ENCODE results near the gene TAB3. TPM values are rescaled to one million over a fixed set of nuclear protein-coding genes. Genes with fewer than 3 reads are reported as not detected.
"Not testable (repeated sequence)": the region's sequence is repeated elsewhere in the genome, so short reads cannot be mapped to it uniquely, and the experiment has no call there.

The TAB3 gene
- polyA plus RNA-seq, 3 donors: 4.4 to 11.8 (median 5.4) TPM

DNA sequence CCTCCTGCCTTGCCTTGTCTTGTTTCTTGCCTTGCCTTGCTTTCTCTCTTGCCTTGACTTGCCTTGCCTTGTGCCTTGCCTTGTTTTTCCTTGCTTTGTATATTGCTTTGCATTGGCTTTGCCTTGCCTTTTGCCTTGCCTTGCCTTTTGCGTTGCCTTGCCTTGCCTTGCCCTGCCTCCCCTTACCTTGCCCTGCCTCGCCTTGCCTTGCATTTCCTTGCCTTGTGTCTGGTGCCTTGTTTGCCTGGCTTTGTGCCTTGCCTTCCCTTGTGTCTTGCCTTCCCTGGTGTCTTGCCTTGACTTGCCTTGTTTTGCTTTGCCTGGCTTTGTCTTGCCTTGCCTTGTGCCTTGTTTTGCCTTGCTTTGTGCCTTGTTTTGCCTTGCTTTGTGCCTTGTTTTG is 89.7 kb downstream of the TAB3 start:
- intact Hi-C loops (cut with micrococcal nuclease): no loop called here
- no peak overlapping the region for H2AFZ ChIP-seq (ENCODE audit: insufficient read depth, low read depth, low read length, poor library complexity, severe bottlenecking)
- H3K27ac ChIP-seq (ENCODE audit: low read depth in 1 of 2, low read length in 2 of 2): no peak overlapping the region
- no peaks in the 10 kb centered on the region for H3K9me3 ChIP-seq (replicated peaks in 1 of 2; ENCODE audit: control insufficient read depth in 1 of 2, insufficient read depth in 1 of 2, low read length in 2 of 2)
- no peak overlapping the region for H3K4me3 Mint-ChIP-seq
- no peaks in the 10 kb centered on the region for H3K36me3 Mint-ChIP-seq
- H3K79me2 ChIP-seq (ENCODE audit: insufficient read depth, low read length): no peaks in the 10 kb centered on the region
- no peak overlapping the region for H3K4me3 ChIP-seq (replicated peaks in 1 of 3; ENCODE audit: low read depth in 2 of 3, low read length in 3 of 3)
- H4K20me1 ChIP-seq (ENCODE audit: insufficient read depth, low read length): no peaks in the 10 kb centered on the region
- no peaks in the 10 kb centered on the region for H3K4me1 Mint-ChIP-seq
- TF ChIP-seq, protein P1, sequence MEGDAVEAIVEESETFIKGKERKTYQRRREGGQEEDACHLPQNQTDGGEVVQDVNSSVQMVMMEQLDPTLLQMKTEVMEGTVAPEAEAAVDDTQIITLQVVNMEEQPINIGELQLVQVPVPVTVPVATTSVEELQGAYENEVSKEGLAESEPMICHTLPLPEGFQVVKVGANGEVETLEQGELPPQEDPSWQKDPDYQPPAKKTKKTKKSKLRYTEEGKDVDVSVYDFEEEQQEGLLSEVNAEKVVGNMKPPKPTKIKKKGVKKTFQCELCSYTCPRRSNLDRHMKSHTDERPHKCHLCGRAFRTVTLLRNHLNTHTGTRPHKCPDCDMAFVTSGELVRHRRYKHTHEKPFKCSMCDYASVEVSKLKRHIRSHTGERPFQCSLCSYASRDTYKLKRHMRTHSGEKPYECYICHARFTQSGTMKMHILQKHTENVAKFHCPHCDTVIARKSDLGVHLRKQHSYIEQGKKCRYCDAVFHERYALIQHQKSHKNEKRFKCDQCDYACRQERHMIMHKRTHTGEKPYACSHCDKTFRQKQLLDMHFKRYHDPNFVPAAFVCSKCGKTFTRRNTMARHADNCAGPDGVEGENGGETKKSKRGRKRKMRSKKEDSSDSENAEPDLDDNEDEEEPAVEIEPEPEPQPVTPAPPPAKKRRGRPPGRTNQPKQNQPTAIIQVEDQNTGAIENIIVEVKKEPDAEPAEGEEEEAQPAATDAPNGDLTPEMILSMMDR (IDR thresholded peaks at IDR 0.05): no peak
- no peak for DNase-seq
- 100% methylated on average over 2 of the region's 2 CpGs for WGBS (ENCODE audit: insufficient coverage)
- H3K36me3 ChIP-seq (replicated peaks in 1 of 2; ENCODE audit: control insufficient read depth in 1 of 2, insufficient read depth in 2 of 2, low read length in 2 of 2): no peaks in the 10 kb centered on the region
- no peak overlapping the region for H3K4me2 ChIP-seq (replicated peaks; ENCODE audit: extremely low read depth, low read length, poor library complexity, severe bottlenecking)
- H3K27me3 Mint-ChIP-seq (ENCODE audit: low read depth in 3 of 3): peaks cover 0 to 2% (median 0%) of the 10 kb centered on the region in 3 donors
- no peak overlapping the region for H3K9ac ChIP-seq (ENCODE audit: insufficient read depth, low read length, poor library complexity, severe bottlenecking)
- H3K4me1 ChIP-seq (ENCODE audit: control insufficient read depth in 1 of 2, insufficient read depth in 2 of 2, low read length in 2 of 2): no peaks in the 10 kb centered on the region
- peaks cover 0 to 12% (median 4%) of the 10 kb centered on the region in 7 donors for H3K9me3 Mint-ChIP-seq
- no peak overlapping the region for H3K27ac Mint-ChIP-seq
- no peaks in the 10 kb centered on the region for H3K27me3 ChIP-seq (ENCODE audit: control insufficient read depth in 2 of 2, insufficient read depth in 2 of 2, low read length in 2 of 2)

DNA sequence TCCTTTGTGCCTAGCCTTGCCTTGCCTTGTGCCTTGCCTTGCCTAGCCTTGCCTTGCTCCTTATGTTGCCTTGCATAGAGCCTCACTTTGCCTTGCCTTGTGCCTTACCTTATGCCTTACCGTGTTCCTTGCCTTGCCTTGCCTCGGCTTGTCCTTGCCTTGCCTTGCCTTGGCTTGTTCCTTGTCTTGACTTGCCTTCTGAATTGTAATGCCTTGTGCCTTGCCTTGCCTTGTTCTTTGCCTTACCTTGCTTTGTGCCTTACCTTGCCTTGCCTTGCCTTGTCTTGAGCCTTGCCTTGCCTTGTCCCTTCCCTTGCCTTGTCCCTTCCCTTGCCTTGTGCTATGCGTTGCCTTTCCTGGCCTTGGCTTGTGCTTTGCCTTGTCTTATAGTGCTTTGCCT is 90.2 kb downstream of the TAB3 start:
- H3K27ac Mint-ChIP-seq: no peak overlapping the region
- WGBS (ENCODE audit: insufficient coverage): 100% methylated on average over 3 of the region's 3 CpGs
- H3K79me2 ChIP-seq (ENCODE audit: insufficient read depth, low read length): no peaks in the 10 kb centered on the region

DNA sequence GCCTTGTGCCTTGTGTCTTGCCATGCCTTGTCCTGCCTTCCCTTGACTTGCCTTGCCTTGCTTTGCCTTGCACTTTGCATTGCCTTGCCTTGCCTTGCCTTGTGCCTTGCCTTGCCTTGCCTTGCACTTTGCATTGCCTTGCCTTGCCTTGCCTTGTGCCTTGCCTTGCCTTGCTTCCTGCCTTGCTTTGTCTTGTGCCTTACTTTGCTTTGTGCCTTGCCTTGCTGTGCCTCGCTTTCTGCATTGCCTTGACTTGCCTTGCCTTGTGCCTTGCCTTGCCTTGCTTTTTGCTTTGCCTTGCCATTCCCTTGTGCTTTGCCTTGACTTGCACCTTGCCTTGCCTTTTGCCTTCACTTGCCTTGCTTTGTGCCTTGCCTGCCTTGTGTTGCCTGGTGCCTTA is 91.8 kb downstream of the TAB3 start:
- H3K4me1 ChIP-seq (ENCODE audit: control insufficient read depth in 1 of 2, insufficient read depth in 2 of 2, low read length in 2 of 2); H3K27me3 ChIP-seq (ENCODE audit: control insufficient read depth in 2 of 2, insufficient read depth in 2 of 2, low read length in 2 of 2); H4K20me1 ChIP-seq (ENCODE audit: insufficient read depth, low read length); H3K4me3 Mint-ChIP-seq; H3K9me3 ChIP-seq (replicated peaks in 1 of 2; ENCODE audit: control insufficient read depth in 1 of 2, insufficient read depth in 1 of 2, low read length in 2 of 2); H3K9ac ChIP-seq (ENCODE audit: insufficient read depth, low read length, poor library complexity, severe bottlenecking); H3K4me3 ChIP-seq (replicated peaks in 1 of 3; ENCODE audit: low read depth in 2 of 3, low read length in 3 of 3); DNase-seq; H3K36me3 Mint-ChIP-seq; H3K27ac Mint-ChIP-seq; H3K36me3 ChIP-seq (replicated peaks in 1 of 2; ENCODE audit: control insufficient read depth in 1 of 2, insufficient read depth in 2 of 2, low read length in 2 of 2); H3K27ac ChIP-seq (ENCODE audit: low read depth in 1 of 2, low read length in 2 of 2); H3K4me2 ChIP-seq (replicated peaks; ENCODE audit: extremely low read depth, low read length, poor library complexity, severe bottlenecking); intact Hi-C loops (cut with micrococcal nuclease); H3K79me2 ChIP-seq (ENCODE audit: insufficient read depth, low read length); H2AFZ ChIP-seq (ENCODE audit: insufficient read depth, low read depth, low read length, poor library complexity, severe bottlenecking); H3K4me1 Mint-ChIP-seq; H3K27me3 Mint-ChIP-seq (ENCODE audit: low read depth in 3 of 3): not testable (repeated sequence)
- 70% methylated on average over 1 of the region's 1 CpG for WGBS (ENCODE audit: insufficient coverage)
- H3K9me3 Mint-ChIP-seq: peaks cover 4 to 22% (median 4%) of the 10 kb centered on the region in 7 donors

More for the DNA sequence above, 90.2 kb downstream of the TAB3 start:
- Histone ChIP-seq H4K20me1 (ENCODE audit: insufficient read depth, low read length) (no peaks in the 10 kb centered on the region), H3K4me3 (replicated peaks in 1 of 3; ENCODE audit: low read depth in 2 of 3, low read length in 3 of 3) (no peak overlapping the region), H3K4me2 (replicated peaks; ENCODE audit: extremely low read depth, low read length, poor library complexity, severe bottlenecking) (no peak overlapping the region), H3K36me3 (replicated peaks in 1 of 2; ENCODE audit: control insufficient read depth in 1 of 2, insufficient read depth in 2 of 2, low read length in 2 of 2) (no peaks in the 10 kb centered on the region), H2AFZ (ENCODE audit: insufficient read depth, low read depth, low read length, poor library complexity, severe bottlenecking) (no peak overlapping the region), H3K27me3 (ENCODE audit: control insufficient read depth in 2 of 2, insufficient read depth in 2 of 2, low read length in 2 of 2) (no peaks in the 10 kb centered on the region), H3K27ac (ENCODE audit: low read depth in 1 of 2, low read length in 2 of 2) (no peak overlapping the region), H3K4me1 (ENCODE audit: control insufficient read depth in 1 of 2, insufficient read depth in 2 of 2, low read length in 2 of 2) (no peaks in the 10 kb centered on the region), H3K9me3 (replicated peaks in 1 of 2; ENCODE audit: control insufficient read depth in 1 of 2, insufficient read depth in 1 of 2, low read length in 2 of 2) (no peaks in the 10 kb centered on the region), H3K9ac (ENCODE audit: insufficient read depth, low read length, poor library complexity, severe bottlenecking) (no peak overlapping the region)
- TF ChIP-seq, protein P1 (IDR thresholded peaks at IDR 0.05): no peak
- peaks cover 0 to 14% (median 4%) of the 10 kb centered on the region in 7 donors for H3K9me3 Mint-ChIP-seq
- no peak for DNase-seq
- H3K4me3 Mint-ChIP-seq: no peak overlapping the region
- H3K4me1 Mint-ChIP-seq: no peaks in the 10 kb centered on the region
- intact Hi-C loops (cut with micrococcal nuclease): no loop called here
- peaks cover 0 to 2% (median 0%) of the 10 kb centered on the region in 3 donors for H3K27me3 Mint-ChIP-seq (ENCODE audit: low read depth in 3 of 3)
- H3K36me3 Mint-ChIP-seq: no peaks in the 10 kb centered on the region
